ENCODE measurements around the gene PLCZ1. TPM values are rescaled to one million over a fixed set of nuclear protein-coding genes. Genes with fewer than 3 reads are reported as not detected.

The PLCZ1 gene
- total and polyA plus RNA-seq, 10 of the 15 experiments (the other 5 are each of a cell fraction or from before 2014, with no cell fraction given): not detected

DNA sequence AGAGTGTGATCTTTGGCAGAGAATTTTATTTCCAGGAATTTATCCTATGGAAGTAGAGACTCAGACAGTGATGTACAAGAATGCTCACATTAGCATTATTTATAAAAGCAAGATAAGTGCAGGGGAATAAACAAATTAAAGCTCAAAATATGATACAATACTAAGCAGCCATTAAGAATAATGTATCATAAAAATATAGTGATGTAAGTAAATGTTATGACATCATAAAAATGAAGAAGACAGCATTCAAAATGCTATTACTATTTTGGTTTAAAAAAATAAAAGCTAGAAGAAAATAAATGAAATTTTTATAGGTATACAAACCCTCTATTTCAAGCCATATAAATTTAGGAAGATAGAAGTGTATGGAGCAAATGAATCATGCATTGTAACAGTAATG, 17.1 kb downstream of the PLCZ1 start:
- DNase-seq (ENCODE audit: low read depth, low spot score): no peak
- Histone ChIP-seq H3K9me3 (replicated peaks; ENCODE audit: control insufficient read depth, insufficient read depth, low read length) (no peaks in the 10 kb centered on the region), H3K4me3 (no peak overlapping the region), H3K27me3 (replicated peaks in 1 of 2; ENCODE audit: control insufficient read depth in 2 of 2, insufficient read depth in 2 of 2, low read length in 1 of 2) (no peaks in the 10 kb centered on the region), H3K4me1 (ENCODE audit: control insufficient read depth, insufficient read depth, low read length) (no peaks in the 10 kb centered on the region), H3K9ac (ENCODE audit: control insufficient read depth, insufficient read depth, low read length) (no peak overlapping the region), H3K27ac (ENCODE audit: control insufficient read depth, insufficient read depth) (no peak overlapping the region), H3K4me2 (ENCODE audit: control insufficient read depth, insufficient read depth) (no peak overlapping the region), H2AFZ (ENCODE audit: control insufficient read depth, low read depth, low read length) (no peak overlapping the region), H4K20me1 (ENCODE audit: control insufficient read depth, insufficient read depth) (no peaks in the 10 kb centered on the region), H3K36me3 (ENCODE audit: control insufficient read depth in 2 of 2, insufficient read depth in 2 of 2, low read length in 1 of 2) (no peaks in the 10 kb centered on the region), H3K79me2 (ENCODE audit: control insufficient read depth, insufficient read depth, low read length) (no peaks in the 10 kb centered on the region)
- no TSS peak for BruUV-seq (replicated peaks)
- ATAC-seq: no peak
- intact Hi-C loops (cut with micrococcal nuclease; ENCODE audit: unreplicated experiment) (no loop called here), in situ Hi-C loops (cut with MboI) (no loop called here)
- TF ChIP-seq SMAD5 (IDR thresholded peaks at IDR 0.05; ENCODE audit: low read depth) (no peak), ZBED1 (IDR thresholded peaks at IDR 0.05; ENCODE audit: borderline replicate concordance) (no peak), SRF (IDR thresholded peaks at IDR 0.05; ENCODE audit: low read depth in 2 of 2, low read length in 2 of 2) (no peak), PAX5 (IDR thresholded peaks at IDR 0.05; ENCODE audit: borderline replicate concordance, low read depth, low read length) (no peak), TCF3 (IDR thresholded peaks at IDR 0.05; ENCODE audit: borderline replicate concordance, insufficient read depth, low read depth, low read length) (no peak), POLR2AphosphoS5 (IDR thresholded peaks at IDR 0.05; ENCODE audit: low read length) (no peak), ZNF24 (IDR thresholded peaks at IDR 0.05) (no peak), PML (IDR thresholded peaks at IDR 0.05; ENCODE audit: low read length) (no peak), BHLHE40 (IDR thresholded peaks at IDR 0.05; ENCODE audit: borderline replicate concordance in 1 of 2, low read depth in 2 of 2, low read length in 1 of 2) (no peak), RCOR1 (conservative IDR thresholded peaks at IDR 0.05; ENCODE audit: low read depth, low read length) (no peak), FOXK2 (IDR thresholded peaks at IDR 0.05) (no peak), SUZ12 (IDR thresholded peaks at IDR 0.05; ENCODE audit: unreplicated experiment) (no peak), MXI1 (IDR thresholded peaks at IDR 0.05; ENCODE audit: low read depth, low read length) (no peak)
- TF ChIP-seq, protein P1, sequence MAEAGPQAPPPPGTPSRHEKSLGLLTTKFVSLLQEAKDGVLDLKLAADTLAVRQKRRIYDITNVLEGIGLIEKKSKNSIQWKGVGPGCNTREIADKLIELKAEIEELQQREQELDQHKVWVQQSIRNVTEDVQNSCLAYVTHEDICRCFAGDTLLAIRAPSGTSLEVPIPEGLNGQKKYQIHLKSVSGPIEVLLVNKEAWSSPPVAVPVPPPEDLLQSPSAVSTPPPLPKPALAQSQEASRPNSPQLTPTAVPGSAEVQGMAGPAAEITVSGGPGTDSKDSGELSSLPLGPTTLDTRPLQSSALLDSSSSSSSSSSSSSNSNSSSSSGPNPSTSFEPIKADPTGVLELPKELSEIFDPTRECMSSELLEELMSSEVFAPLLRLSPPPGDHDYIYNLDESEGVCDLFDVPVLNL (IDR thresholded peaks at IDR 0.05; ENCODE audit: low read depth, low read length): no peak
- TF ChIP-seq, protein P2, sequence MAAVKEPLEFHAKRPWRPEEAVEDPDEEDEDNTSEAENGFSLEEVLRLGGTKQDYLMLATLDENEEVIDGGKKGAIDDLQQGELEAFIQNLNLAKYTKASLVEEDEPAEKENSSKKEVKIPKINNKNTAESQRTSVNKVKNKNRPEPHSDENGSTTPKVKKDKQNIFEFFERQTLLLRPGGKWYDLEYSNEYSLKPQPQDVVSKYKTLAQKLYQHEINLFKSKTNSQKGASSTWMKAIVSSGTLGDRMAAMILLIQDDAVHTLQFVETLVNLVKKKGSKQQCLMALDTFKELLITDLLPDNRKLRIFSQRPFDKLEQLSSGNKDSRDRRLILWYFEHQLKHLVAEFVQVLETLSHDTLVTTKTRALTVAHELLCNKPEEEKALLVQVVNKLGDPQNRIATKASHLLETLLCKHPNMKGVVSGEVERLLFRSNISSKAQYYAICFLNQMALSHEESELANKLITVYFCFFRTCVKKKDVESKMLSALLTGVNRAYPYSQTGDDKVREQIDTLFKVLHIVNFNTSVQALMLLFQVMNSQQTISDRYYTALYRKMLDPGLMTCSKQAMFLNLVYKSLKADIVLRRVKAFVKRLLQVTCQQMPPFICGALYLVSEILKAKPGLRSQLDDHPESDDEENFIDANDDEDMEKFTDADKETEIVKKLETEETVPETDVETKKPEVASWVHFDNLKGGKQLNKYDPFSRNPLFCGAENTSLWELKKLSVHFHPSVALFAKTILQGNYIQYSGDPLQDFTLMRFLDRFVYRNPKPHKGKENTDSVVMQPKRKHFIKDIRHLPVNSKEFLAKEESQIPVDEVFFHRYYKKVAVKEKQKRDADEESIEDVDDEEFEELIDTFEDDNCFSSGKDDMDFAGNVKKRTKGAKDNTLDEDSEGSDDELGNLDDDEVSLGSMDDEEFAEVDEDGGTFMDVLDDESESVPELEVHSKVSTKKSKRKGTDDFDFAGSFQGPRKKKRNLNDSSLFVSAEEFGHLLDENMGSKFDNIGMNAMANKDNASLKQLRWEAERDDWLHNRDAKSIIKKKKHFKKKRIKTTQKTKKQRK (IDR thresholded peaks at IDR 0.05; ENCODE audit: low read depth, low read length): no peak
- ChIA-PET SMC1A (ENCODE audit: uncharacterized antibody, unreplicated experiment) (no interaction called here), POLR2A (no interaction called here), CTCF (interaction anchor here (0.6 kb wide), 1 partner anchor 332 kb away, joined by 3 read pairs; no protein-coding TSS in a partner anchor), RAD21 (ENCODE audit: unreplicated experiment) (no interaction called here)
- no peak for FAIRE-seq
